HEK293 (cell line): Measurements from ENCODE around the gene EDEM2.

Source experiments
- CTCF ChIA-PET: fragments of 350-600 bp; formaldehyde crosslinking; extraction: SDS; loops from one replicate; lab custom pipeline; 2021; ENCODE audit warnings: antibody characterized with exemption; lab: Yijun Ruan, JAX
- POLR2A ChIA-PET: fragments of 300-600 bp; formaldehyde crosslinking; extraction: SDS; loops from one replicate; lab custom pipeline; 2020; ENCODE audit warnings: antibody characterized with exemption, inconsistent platforms; lab: Yijun Ruan, JAX
- H3K27ac ChIP-seq: fragments of 200-500 bp; sonication (Bioruptor generic); 2 replicates; pipeline ENCODE4 v1.5.1; 2014; ENCODE audit warnings: low read depth, low read length, control low read depth, inconsistent platforms; ENCODE audit errors: extremely low read depth
- H3K36me3 ChIP-seq, 2 experiments: fragments of 200-500 bp in 1 of 2; sonication (Bioruptor generic) in 1 of 2; 1 replicate in 1 of 2; 2 replicates in 1 of 2; pipeline ENCODE4 v1.5.1; 2014 to 2017; ENCODE audit warnings: inconsistent platforms in 2 of 2, low read length in 2 of 2; ENCODE audit not compliant: control insufficient read depth in 2 of 2, insufficient read depth in 1 of 2
- H3K4me1 ChIP-seq: fragments of 200-500 bp; sonication (Bioruptor generic); 2 replicates; pipeline ENCODE4 v1.5.1; 2014; ENCODE audit warnings: mild to moderate bottlenecking, low read length, inconsistent platforms; ENCODE audit not compliant: control insufficient read depth, insufficient read depth
- H3K4me3 ChIP-seq: 2 replicates; pipeline ENCODE4 v1.5.1; 2011; ENCODE audit warnings: low read depth, mild to moderate bottlenecking, control low read depth, low read length, moderate library complexity
- H3K9me3 ChIP-seq: fragments of 200-500 bp; sonication (Bioruptor generic); 2 replicates; pipeline ENCODE4 v1.5.1; 2014; ENCODE audit warnings: low read depth, low read length, inconsistent platforms; ENCODE audit not compliant: control insufficient read depth, insufficient read depth
- PRDM1 ChIP-seq: fragments of 450-650 bp; formaldehyde crosslinking; IDR thresholded peaks from 2 replicates; pipeline ENCODE4; 2016; ENCODE audit warnings: missing biosample characterization, missing genetic modification characterization
- RBAK ChIP-seq: fragments of 450-650 bp; formaldehyde crosslinking; IDR thresholded peaks from 2 replicates; pipeline ENCODE4 v1.5.1; 2016; ENCODE audit warnings: missing biosample characterization, missing genetic modification characterization
- ZBTB7A ChIP-seq: fragments of 450-650 bp; formaldehyde crosslinking; IDR thresholded peaks from 2 replicates; pipeline ENCODE4 v1.5.1; 2016; ENCODE audit warnings: low read depth, missing biosample characterization, missing genetic modification characterization
- ZNF24 ChIP-seq: fragments of 450-650 bp; formaldehyde crosslinking; IDR thresholded peaks from 2 replicates; pipeline ENCODE4 v1.5.1; 2016; ENCODE audit warnings: missing biosample characterization, missing genetic modification characterization
- ZNF266 ChIP-seq: fragments of 450-650 bp; formaldehyde crosslinking; IDR thresholded peaks from 2 replicates; pipeline ENCODE4 v1.5.1; 2016; ENCODE audit warnings: missing biosample characterization, missing genetic modification characterization, low read depth
- ZNF473 ChIP-seq: fragments of 450-650 bp; formaldehyde crosslinking; IDR thresholded peaks from 2 replicates; pipeline ENCODE4 v1.5.1; 2017; ENCODE audit warnings: missing biosample characterization, missing genetic modification characterization
- ZNF548 ChIP-seq: fragments of 450-650 bp; formaldehyde crosslinking; IDR thresholded peaks from 2 replicates; pipeline ENCODE4 v1.5.1; 2016; ENCODE audit warnings: missing biosample characterization, missing genetic modification characterization
- ZNF549 ChIP-seq: fragments of 450-650 bp; IDR thresholded peaks from 2 replicates; pipeline ENCODE4 v1.5.1; 2018; ENCODE audit warnings: missing biosample characterization, missing genetic modification characterization, mild to moderate bottlenecking, inconsistent platforms, moderate library complexity
- ZNF555 ChIP-seq: fragments of 450-650 bp; formaldehyde crosslinking; conservative IDR thresholded peaks from 2 replicates; pipeline ENCODE4 v1.5.1; 2017; ENCODE audit warnings: missing biosample characterization, mild to moderate bottlenecking, missing genetic modification characterization, inconsistent platforms
- ZNF561 ChIP-seq: fragments of 450-650 bp; IDR thresholded peaks from 2 replicates; pipeline ENCODE4 v1.5.1; 2018; ENCODE audit warnings: missing biosample characterization, missing genetic modification characterization, borderline replicate concordance
- ZNF571 ChIP-seq: fragments of 450-650 bp; formaldehyde crosslinking; IDR thresholded peaks from 2 replicates; pipeline ENCODE4 v1.5.0; 2017; ENCODE audit warnings: missing biosample characterization, missing genetic modification characterization
- ZNF785 ChIP-seq: fragments of 450-650 bp; formaldehyde crosslinking; IDR thresholded peaks from 2 replicates; pipeline ENCODE4 v1.5.1; 2016; ENCODE audit warnings: missing biosample characterization, missing genetic modification characterization
- TF ChIP-seq, protein P1 (sequence below): fragments of 450-650 bp; formaldehyde crosslinking; IDR thresholded peaks from 2 replicates; pipeline ENCODE4 v1.5.1; 2016; ENCODE audit warnings: missing biosample characterization, missing genetic modification characterization
- TF ChIP-seq, protein P2 (sequence below): fragments of 450-650 bp; formaldehyde crosslinking; IDR thresholded peaks from 2 replicates; pipeline ENCODE4 v1.5.1; 2016; ENCODE audit warnings: missing biosample characterization, missing genetic modification characterization
- TF ChIP-seq, protein P3 (sequence below): fragments of 450-650 bp; formaldehyde crosslinking; IDR thresholded peaks from 2 replicates; pipeline ENCODE4 v1.5.1; 2016; ENCODE audit warnings: missing biosample characterization, missing genetic modification characterization
- TF ChIP-seq, protein P4 (sequence below): fragments of 450-650 bp; formaldehyde crosslinking; IDR thresholded peaks from 2 replicates; pipeline ENCODE4 v1.5.1; 2017; ENCODE audit warnings: missing biosample characterization, missing genetic modification characterization
- TF ChIP-seq, protein P5 (sequence below): fragments of 450-650 bp; formaldehyde crosslinking; IDR thresholded peaks from 2 replicates; pipeline ENCODE4 v1.5.1; 2016; ENCODE audit warnings: missing biosample characterization, missing genetic modification characterization

The EDEM2 gene

DNA sequence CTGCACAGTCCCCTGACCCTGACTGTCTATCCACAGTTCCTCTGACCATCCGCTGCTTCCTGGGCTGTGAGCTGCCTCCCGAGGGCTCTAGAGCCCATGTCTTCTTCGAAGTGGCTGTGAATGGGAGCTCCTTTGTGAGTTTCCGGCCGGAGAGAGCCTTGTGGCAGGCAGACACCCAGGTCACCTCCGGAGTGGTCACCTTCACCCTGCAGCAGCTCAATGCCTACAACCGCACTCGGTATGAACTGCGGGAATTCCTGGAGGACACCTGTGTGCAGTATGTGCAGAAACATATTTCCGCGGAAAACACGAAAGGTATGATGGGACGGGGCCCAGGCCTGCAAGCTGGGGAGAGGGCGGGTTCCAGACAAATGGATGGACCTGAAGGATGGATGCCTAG lies 29.0 kb upstream of the EDEM2 start:
- H3K4me1 ChIP-seq = 0 out of 2 replicates have a peak, but pooled peaks cover 3% of the 10 kb centered on the region
- no peak overlapping the region for H3K27ac ChIP-seq
- no peaks in the 10 kb centered on the region for H3K9me3 ChIP-seq
- ChIA-PET CTCF (interaction anchor here (1.3 to 1.5 kb wide), 2 partner anchors 29 to 31 kb away, joined by 3 to 5 read pairs; partner anchors contain the start of gene EDEM2), POLR2A (no interaction called here)
- H3K4me3 ChIP-seq = no peak overlapping the region
- H3K36me3 ChIP-seq = peaks cover 0 to 9% of the 10 kb centered on the region in 2 experiments; a peak in 1 of 3 replicates
- TF ChIP-seq ZNF785 (tag by site-specific recombination) = no peak
- no peak for TF ChIP-seq RBAK (tag by site-specific recombination)
- TF ChIP-seq, protein P1, sequence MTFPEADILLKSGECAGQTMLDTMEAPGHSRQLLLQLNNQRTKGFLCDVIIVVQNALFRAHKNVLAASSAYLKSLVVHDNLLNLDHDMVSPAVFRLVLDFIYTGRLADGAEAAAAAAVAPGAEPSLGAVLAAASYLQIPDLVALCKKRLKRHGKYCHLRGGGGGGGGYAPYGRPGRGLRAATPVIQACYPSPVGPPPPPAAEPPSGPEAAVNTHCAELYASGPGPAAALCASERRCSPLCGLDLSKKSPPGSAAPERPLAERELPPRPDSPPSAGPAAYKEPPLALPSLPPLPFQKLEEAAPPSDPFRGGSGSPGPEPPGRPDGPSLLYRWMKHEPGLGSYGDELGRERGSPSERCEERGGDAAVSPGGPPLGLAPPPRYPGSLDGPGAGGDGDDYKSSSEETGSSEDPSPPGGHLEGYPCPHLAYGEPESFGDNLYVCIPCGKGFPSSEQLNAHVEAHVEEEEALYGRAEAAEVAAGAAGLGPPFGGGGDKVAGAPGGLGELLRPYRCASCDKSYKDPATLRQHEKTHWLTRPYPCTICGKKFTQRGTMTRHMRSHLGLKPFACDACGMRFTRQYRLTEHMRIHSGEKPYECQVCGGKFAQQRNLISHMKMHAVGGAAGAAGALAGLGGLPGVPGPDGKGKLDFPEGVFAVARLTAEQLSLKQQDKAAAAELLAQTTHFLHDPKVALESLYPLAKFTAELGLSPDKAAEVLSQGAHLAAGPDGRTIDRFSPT (tag by site-specific recombination) = no peak
- TF ChIP-seq ZBTB7A (tag by site-specific recombination) = no peak
- TF ChIP-seq, protein P2, sequence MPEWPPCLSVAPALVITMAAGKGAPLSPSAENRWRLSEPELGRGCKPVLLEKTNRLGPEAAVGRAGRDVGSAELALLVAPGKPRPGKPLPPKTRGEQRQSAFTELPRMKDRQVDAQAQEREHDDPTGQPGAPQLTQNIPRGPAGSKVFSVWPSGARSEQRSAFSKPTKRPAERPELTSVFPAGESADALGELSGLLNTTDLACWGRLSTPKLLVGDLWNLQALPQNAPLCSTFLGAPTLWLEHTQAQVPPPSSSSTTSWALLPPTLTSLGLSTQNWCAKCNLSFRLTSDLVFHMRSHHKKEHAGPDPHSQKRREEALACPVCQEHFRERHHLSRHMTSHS (tag by site-specific recombination) = no peak
- no peak for TF ChIP-seq ZNF266 (tag by site-specific recombination)
- TF ChIP-seq, protein P3, sequence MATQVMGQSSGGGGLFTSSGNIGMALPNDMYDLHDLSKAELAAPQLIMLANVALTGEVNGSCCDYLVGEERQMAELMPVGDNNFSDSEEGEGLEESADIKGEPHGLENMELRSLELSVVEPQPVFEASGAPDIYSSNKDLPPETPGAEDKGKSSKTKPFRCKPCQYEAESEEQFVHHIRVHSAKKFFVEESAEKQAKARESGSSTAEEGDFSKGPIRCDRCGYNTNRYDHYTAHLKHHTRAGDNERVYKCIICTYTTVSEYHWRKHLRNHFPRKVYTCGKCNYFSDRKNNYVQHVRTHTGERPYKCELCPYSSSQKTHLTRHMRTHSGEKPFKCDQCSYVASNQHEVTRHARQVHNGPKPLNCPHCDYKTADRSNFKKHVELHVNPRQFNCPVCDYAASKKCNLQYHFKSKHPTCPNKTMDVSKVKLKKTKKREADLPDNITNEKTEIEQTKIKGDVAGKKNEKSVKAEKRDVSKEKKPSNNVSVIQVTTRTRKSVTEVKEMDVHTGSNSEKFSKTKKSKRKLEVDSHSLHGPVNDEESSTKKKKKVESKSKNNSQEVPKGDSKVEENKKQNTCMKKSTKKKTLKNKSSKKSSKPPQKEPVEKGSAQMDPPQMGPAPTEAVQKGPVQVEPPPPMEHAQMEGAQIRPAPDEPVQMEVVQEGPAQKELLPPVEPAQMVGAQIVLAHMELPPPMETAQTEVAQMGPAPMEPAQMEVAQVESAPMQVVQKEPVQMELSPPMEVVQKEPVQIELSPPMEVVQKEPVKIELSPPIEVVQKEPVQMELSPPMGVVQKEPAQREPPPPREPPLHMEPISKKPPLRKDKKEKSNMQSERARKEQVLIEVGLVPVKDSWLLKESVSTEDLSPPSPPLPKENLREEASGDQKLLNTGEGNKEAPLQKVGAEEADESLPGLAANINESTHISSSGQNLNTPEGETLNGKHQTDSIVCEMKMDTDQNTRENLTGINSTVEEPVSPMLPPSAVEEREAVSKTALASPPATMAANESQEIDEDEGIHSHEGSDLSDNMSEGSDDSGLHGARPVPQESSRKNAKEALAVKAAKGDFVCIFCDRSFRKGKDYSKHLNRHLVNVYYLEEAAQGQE (tag by site-specific recombination) = no peak
- no peak for TF ChIP-seq ZNF548 (tag by site-specific recombination)
- TF ChIP-seq PRDM1 (tag by site-specific recombination) = no peak
- no peak for TF ChIP-seq ZNF561
- TF ChIP-seq ZNF473 (tag by site-specific recombination) = no peak
- TF ChIP-seq, protein P4, sequence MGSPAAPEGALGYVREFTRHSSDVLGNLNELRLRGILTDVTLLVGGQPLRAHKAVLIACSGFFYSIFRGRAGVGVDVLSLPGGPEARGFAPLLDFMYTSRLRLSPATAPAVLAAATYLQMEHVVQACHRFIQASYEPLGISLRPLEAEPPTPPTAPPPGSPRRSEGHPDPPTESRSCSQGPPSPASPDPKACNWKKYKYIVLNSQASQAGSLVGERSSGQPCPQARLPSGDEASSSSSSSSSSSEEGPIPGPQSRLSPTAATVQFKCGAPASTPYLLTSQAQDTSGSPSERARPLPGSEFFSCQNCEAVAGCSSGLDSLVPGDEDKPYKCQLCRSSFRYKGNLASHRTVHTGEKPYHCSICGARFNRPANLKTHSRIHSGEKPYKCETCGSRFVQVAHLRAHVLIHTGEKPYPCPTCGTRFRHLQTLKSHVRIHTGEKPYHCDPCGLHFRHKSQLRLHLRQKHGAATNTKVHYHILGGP = no peak
- TF ChIP-seq ZNF555 (tag by site-specific recombination) = no peak
- TF ChIP-seq, protein P5, sequence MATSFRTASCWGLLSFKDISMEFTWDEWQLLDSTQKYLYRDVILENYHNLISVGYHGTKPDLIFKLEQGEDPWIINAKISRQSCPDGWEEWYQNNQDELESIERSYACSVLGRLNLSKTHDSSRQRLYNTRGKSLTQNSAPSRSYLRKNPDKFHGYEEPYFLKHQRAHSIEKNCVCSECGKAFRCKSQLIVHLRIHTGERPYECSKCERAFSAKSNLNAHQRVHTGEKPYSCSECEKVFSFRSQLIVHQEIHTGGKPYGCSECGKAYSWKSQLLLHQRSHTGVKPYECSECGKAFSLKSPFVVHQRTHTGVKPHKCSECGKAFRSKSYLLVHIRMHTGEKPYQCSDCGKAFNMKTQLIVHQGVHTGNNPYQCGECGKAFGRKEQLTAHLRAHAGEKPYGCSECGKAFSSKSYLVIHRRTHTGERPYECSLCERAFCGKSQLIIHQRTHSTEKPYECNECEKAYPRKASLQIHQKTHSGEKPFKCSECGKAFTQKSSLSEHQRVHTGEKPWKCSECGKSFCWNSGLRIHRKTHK (tag by site-specific recombination) = no peak
- no peak for TF ChIP-seq ZNF24 (tag by site-specific recombination)
- no peak for TF ChIP-seq ZNF549 (tag by site-specific recombination)
- TF ChIP-seq ZNF571 (tag by site-specific recombination) = no peak
